ENCODE results near the gene CHAT.

- TF ChIP-seq POLR2A (IDR thresholded peaks at IDR 0.05) (no peak), CTCF (IDR thresholded peaks at IDR 0.05) (no peak)
Measured at GRCh38 chr10:49621561-49621960, 7.7 kb downstream of the CHAT start.
